Retinal pigment epithelial cell (primary cell): ENCODE data around the gene TSPEAR.
"Not testable (repeated sequence)": the region's sequence is repeated elsewhere in the genome, so short reads cannot be mapped to it uniquely, and the experiment has no call there.

Source experiments
- DNase-seq: peaks from one replicate; pipeline ENCODE4 v3.0.0-alpha.2; 2010; ENCODE audit warnings: low read depth
- H3K4me3 ChIP-seq: 2 replicates; pipeline ENCODE4 v1.5.1; 2011; ENCODE audit warnings: mild to moderate bottlenecking, low read length, control low read depth, moderate library complexity
- CTCF ChIP-seq: conservative IDR thresholded peaks from 2 replicates; pipeline ENCODE4 v1.5.1; 2011; ENCODE audit warnings: low read depth, low read length, control low read depth, inconsistent platforms

TSPEAR gene

GRCh38 chr21:44696572-44696971 is 14.8 kb downstream of the TSPEAR start:
- no peak for DNase-seq
- H3K4me3 ChIP-seq: no peak overlapping the region
- TF ChIP-seq CTCF: no peak

- TF ChIP-seq CTCF: no peak
- no peak overlapping the region for H3K4me3 ChIP-seq
- DNase-seq: no peak
These were observed 15.7 kb downstream of the TSPEAR start for GRCh38 chr21:44695641-44696040.

GRCh38 chr21:44695184-44695583 is 16.2 kb downstream of the TSPEAR start:
- TF ChIP-seq CTCF: no peak
- H3K4me3 ChIP-seq: no peak overlapping the region
- no peak for DNase-seq

GRCh38 chr21:44694776-44695175 is 16.6 kb downstream of the TSPEAR start:
- no peak for TF ChIP-seq CTCF
- no peak overlapping the region for H3K4me3 ChIP-seq
- DNase-seq: no peak

- TF ChIP-seq CTCF: no peak
- no peak overlapping the region for H3K4me3 ChIP-seq
- DNase-seq: no peak
These were observed 18.4 kb downstream of the TSPEAR start for GRCh38 chr21:44692798-44693512.

- no peak overlapping the region for H3K4me3 ChIP-seq
- TF ChIP-seq CTCF: no peak
- DNase-seq: no peak
These were observed 19.7 kb downstream of the TSPEAR start for GRCh38 chr21:44691686-44692085.

- not testable (repeated sequence) for H3K4me3 ChIP-seq, DNase-seq
These were observed 21.6 kb downstream of the TSPEAR start for GRCh38 chr21:44689740-44690139.
